ENCODE measurements around the gene FHIT. TPM values are rescaled to one million over a fixed set of nuclear protein-coding genes. Genes with fewer than 3 reads are reported as not detected.

FHIT gene
- total RNA-seq, 1 donor = 2.2 TPM

- DNase-seq (ENCODE audit: low read depth) = no peak
- no peak overlapping the region for H3K4me3 ChIP-seq (ENCODE audit: low read depth, low read length)
- no peak for TF ChIP-seq CTCF (IDR thresholded peaks at IDR 0.05; ENCODE audit: insufficient read depth, low read depth, low read length)
These were observed 530.5 kb downstream of the FHIT start for GRCh38 chr3:60720736-60721135.

- DNase-seq (ENCODE audit: low read depth) = no peak
- H3K4me3 ChIP-seq (ENCODE audit: low read depth, low read length) = no peak overlapping the region
- no peak for TF ChIP-seq CTCF (IDR thresholded peaks at IDR 0.05; ENCODE audit: insufficient read depth, low read depth, low read length)
These were observed 534.7 kb downstream of the FHIT start for GRCh38 chr3:60716573-60716972.

GRCh38 chr3:60708191-60708975 is 542.9 kb downstream of the FHIT start:
- no peak for TF ChIP-seq CTCF (IDR thresholded peaks at IDR 0.05; ENCODE audit: insufficient read depth, low read depth, low read length)
- no peak overlapping the region for H3K4me3 ChIP-seq (ENCODE audit: low read depth, low read length)
- peak; percentile 32 for DNase-seq (ENCODE audit: low read depth)

- DNase-seq (ENCODE audit: low read depth) = no peak
- no peak for TF ChIP-seq CTCF (IDR thresholded peaks at IDR 0.05; ENCODE audit: insufficient read depth, low read depth, low read length)
- no peak overlapping the region for H3K4me3 ChIP-seq (ENCODE audit: low read depth, low read length)
These were observed 543.7 kb downstream of the FHIT start for GRCh38 chr3:60707452-60708020.

GRCh38 chr3:60703956-60704736 is 547.1 kb downstream of the FHIT start:
- TF ChIP-seq CTCF (IDR thresholded peaks at IDR 0.05; ENCODE audit: insufficient read depth, low read depth, low read length) = no peak
- peak; percentile 43 for DNase-seq (ENCODE audit: low read depth)
- no peak overlapping the region for H3K4me3 ChIP-seq (ENCODE audit: low read depth, low read length)

GRCh38 chr3:60703008-60703407 is 548.2 kb downstream of the FHIT start:
- no peak for TF ChIP-seq CTCF (IDR thresholded peaks at IDR 0.05; ENCODE audit: insufficient read depth, low read depth, low read length)
- DNase-seq (ENCODE audit: low read depth) = no peak
- no peak overlapping the region for H3K4me3 ChIP-seq (ENCODE audit: low read depth, low read length)

Data from fibroblast of villous mesenchyme (primary cell).